HG03159 (cell line): ENCODE data around the gene RASGRP4.
"Not testable (repeated sequence)": the region's sequence is repeated elsewhere in the genome, so short reads cannot be mapped to it uniquely, and the experiment has no call there.

Experiments
- ATAC-seq: cut with Tn5 transposase; IDR thresholded peaks from one replicate; pipeline ENCODE4 v1.9.1; 2021; ENCODE audit warnings: mild to moderate bottlenecking, moderate library complexity; ENCODE audit not compliant: unreplicated experiment

RASGRP4 gene

GRCh38 chr19:38375098-38375493 is 50.9 kb downstream of the RASGRP4 start:
- ATAC-seq: no peak

- ATAC-seq: peak; percentile 95
These were observed 51.5 kb downstream of the RASGRP4 start, which contains the start of gene PSMD8 for GRCh38 chr19:38374332-38375097. PSMD8 (plus strand) TSS chr19:38374571; CDS start chr19:38374602, 31 bp downstream.

GRCh38 chr19:38373907-38374331 is 52.1 kb downstream of the RASGRP4 start:
- ATAC-seq: no peak

GRCh38 chr19:38371081-38371480 is 54.9 kb downstream of the RASGRP4 start:
- no peak for ATAC-seq

- no peak for ATAC-seq
These were observed 55.7 kb downstream of the RASGRP4 start for GRCh38 chr19:38370299-38370698.

- ATAC-seq: no peak
These were observed 56.4 kb downstream of the RASGRP4 start for GRCh38 chr19:38369584-38369983.

- ATAC-seq: no peak
These were observed 59.0 kb downstream of the RASGRP4 start for GRCh38 chr19:38367041-38367440.

GRCh38 chr19:38362946-38363688 is 62.9 kb downstream of the RASGRP4 start:
- ATAC-seq: not testable (repeated sequence)

GRCh38 chr19:38362076-38362945 is 63.7 kb downstream of the RASGRP4 start:
- peak; percentile 41 for ATAC-seq

- ATAC-seq: peak; percentile 60
These were observed 64.4 kb downstream of the RASGRP4 start for GRCh38 chr19:38361633-38362075.

GRCh38 chr19:38360839-38361631 is 65.0 kb downstream of the RASGRP4 start:
- no peak for ATAC-seq

GRCh38 chr19:38360351-38360750 is 65.7 kb downstream of the RASGRP4 start:
- ATAC-seq: no peak

- no peak for ATAC-seq
These were observed 66.6 kb downstream of the RASGRP4 start for GRCh38 chr19:38359242-38360021.
